C4-2B (cell line): ENCODE measurements around the gene ZSCAN1.

Experiments
- H3K27ac ChIP-seq: fragments of 450-650 bp; 2 replicates; pipeline ENCODE4 v1.5.1; 2017
- ZFX ChIP-seq: fragments of 450-650 bp; IDR thresholded peaks from 2 replicates; pipeline ENCODE4 v1.6.1; 2017
- TF ChIP-seq, protein P1 (sequence below): fragments of 450-650 bp; conservative IDR thresholded peaks from 2 replicates; pipeline ENCODE4 v1.5.1; 2017; ENCODE audit warnings: mild to moderate bottlenecking

ZSCAN1 gene

GRCh38 chr19:58097349-58097748 lies 63.5 kb downstream of the ZSCAN1 start:
- TF ChIP-seq, protein P1, sequence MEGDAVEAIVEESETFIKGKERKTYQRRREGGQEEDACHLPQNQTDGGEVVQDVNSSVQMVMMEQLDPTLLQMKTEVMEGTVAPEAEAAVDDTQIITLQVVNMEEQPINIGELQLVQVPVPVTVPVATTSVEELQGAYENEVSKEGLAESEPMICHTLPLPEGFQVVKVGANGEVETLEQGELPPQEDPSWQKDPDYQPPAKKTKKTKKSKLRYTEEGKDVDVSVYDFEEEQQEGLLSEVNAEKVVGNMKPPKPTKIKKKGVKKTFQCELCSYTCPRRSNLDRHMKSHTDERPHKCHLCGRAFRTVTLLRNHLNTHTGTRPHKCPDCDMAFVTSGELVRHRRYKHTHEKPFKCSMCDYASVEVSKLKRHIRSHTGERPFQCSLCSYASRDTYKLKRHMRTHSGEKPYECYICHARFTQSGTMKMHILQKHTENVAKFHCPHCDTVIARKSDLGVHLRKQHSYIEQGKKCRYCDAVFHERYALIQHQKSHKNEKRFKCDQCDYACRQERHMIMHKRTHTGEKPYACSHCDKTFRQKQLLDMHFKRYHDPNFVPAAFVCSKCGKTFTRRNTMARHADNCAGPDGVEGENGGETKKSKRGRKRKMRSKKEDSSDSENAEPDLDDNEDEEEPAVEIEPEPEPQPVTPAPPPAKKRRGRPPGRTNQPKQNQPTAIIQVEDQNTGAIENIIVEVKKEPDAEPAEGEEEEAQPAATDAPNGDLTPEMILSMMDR: no peak
- TF ChIP-seq ZFX: no peak
- H3K27ac ChIP-seq: no peak overlapping the region

DNA sequence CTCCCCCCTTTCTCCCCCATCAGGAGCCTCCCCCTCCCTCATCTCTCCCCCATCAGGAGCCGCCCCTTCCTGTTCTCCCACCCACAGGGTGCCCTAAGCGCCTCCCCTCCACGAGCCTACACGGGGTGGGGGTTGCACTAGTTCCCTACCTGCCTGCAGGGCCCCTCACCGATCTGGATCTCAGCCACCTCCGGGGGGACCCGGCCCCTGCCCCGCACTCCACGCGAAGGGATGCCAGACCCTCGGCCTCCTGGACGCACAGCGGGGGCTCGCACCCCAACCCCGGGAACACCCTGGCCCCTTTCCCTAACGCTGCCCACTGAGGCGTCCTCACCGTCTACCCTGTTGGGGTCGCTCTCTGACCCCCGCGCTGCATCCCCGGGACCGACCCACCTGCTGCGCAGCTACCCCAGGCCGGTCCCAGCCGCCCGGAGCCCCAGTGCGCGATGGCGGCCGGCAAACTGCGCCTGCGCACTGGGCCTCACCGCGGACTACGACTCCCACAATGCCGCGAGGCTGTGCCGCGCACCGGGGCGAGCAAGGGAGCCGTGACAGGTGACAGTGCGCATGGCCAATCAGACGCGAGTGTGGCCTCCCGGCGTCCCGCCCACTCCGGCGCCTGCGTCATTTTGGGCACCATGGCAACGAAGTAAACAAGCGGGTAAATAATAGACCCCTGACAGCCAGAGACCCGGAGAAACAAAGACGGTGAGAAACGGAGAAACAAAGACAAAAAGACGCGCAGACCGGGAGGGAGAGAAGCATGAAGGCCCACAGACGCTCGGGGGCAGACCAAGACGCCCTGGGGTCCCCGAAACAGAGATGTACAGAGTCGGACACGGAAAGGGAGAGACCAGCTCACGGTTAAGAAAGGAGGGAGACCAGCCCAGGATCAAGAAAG lies 64.2 kb downstream of the ZSCAN1 start, which contains the start of gene ZSCAN18:
Gene ZSCAN18 (minus strand): TSS at position 451 of the 901 bp plus-strand sequence. CDS start 7,964 bp downstream, outside the sequence.
- no peak for TF ChIP-seq ZFX
- TF ChIP-seq, protein P1: no peak

DNA sequence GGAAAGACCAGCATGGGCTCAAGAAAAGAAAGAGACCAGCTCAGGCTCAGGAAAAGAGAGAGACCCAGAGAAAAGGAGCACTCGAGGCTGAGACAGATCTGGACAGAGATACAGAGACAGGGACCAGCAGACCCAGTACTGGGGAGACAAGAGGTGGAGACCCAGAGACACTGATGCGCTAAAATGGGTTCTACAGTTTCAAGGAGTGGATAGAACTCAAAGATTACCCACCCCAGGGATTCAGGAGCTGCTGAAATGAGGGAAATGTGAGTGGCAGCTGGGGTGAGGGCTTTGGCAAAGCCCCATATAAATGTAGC lies 64.8 kb downstream of the ZSCAN1 start:
- no peak overlapping the region for H3K27ac ChIP-seq
- TF ChIP-seq, protein P1: no peak
- no peak for TF ChIP-seq ZFX

More for the DNA sequence above, 64.2 kb downstream of the ZSCAN1 start, which contains the start of gene ZSCAN18:
- no peak within 1 kb of the TSS for H3K27ac ChIP-seq
